Esophagus squamous epithelium (tissue), 4 donors: ENCODE results near the gene SFXN5.

ENCODE experiments used
- CTCF ChIP-seq, 6 experiments: fragments of 450-650 bp in 4 of 6; fragments of 200-600 bp in 2 of 6; sonication (generic) in 2 of 6; IDR thresholded peaks; one replicate each; pipeline ENCODE4 v1.5.1; 2016 to 2019; ENCODE audit warnings: antibody characterized with exemption in 6 of 6, mild to moderate bottlenecking in 4 of 6, moderate library complexity in 4 of 6
- POLR2A ChIP-seq, 4 donors: fragments of 450-650 bp; IDR thresholded peaks; one replicate each; pipeline ENCODE4 v1.6.1; 2017; ENCODE audit warnings: antibody characterized with exemption in 4 of 4, mild to moderate bottlenecking in 4 of 4, moderate library complexity in 3 of 4

- TF ChIP-seq CTCF (IDR thresholded peaks at IDR 0.05) (no peak), POLR2A (IDR thresholded peaks at IDR 0.05) (no peak)
Observed at GRCh38 chr2:73107211-73107926, 35.9 kb upstream of the SFXN5 start.
